ENCODE results near the gene G0S2.

DNA sequence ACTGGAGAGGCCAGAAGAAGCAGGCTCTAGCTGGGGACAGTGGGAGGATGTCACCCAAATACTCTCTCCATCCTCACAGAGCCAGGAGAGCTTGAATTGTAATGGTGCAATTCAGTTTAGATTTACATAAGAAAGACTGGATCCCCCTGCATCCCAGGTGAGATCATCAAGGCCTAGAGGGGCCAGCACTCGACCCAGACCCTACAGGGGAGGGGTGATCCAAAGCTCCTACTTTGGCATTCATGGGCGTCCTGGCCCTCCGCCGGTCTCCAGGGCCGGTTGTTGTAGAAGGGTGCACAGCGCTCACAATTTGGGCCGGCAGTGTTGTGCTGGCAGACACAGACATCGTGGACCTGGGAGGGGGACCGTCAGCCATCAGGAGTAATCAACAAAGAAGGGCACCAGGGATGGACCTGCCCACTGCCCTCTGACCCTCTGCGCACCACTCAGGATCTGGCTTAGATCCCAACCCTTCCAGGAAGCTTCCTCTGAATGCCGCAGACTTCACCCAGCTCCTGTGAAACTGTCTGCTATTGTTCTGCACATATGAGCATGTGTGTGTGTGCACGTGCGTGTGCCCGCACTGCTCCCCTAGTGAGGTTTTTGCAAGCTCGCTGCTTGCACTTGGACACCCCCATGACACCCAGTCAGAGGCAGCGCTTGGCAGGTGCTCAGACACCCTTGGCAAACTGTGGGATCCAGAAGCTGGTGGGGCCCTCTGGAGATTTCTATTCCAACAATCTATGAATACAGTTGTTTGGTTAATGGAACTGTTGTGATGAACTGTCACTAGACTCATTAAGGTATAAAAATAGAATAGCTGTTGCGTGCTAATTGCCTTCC is 44.6 kb upstream of the G0S2 start:
- TF ChIP-seq, protein P1, sequence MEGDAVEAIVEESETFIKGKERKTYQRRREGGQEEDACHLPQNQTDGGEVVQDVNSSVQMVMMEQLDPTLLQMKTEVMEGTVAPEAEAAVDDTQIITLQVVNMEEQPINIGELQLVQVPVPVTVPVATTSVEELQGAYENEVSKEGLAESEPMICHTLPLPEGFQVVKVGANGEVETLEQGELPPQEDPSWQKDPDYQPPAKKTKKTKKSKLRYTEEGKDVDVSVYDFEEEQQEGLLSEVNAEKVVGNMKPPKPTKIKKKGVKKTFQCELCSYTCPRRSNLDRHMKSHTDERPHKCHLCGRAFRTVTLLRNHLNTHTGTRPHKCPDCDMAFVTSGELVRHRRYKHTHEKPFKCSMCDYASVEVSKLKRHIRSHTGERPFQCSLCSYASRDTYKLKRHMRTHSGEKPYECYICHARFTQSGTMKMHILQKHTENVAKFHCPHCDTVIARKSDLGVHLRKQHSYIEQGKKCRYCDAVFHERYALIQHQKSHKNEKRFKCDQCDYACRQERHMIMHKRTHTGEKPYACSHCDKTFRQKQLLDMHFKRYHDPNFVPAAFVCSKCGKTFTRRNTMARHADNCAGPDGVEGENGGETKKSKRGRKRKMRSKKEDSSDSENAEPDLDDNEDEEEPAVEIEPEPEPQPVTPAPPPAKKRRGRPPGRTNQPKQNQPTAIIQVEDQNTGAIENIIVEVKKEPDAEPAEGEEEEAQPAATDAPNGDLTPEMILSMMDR (IDR thresholded peaks at IDR 0.05): no peak
- TF ChIP-seq REST (IDR thresholded peaks at IDR 0.05) (no peak), RARB (CRISPR knock-in tag; IDR thresholded peaks at IDR 0.05) (no peak)

Data from A549 (cell line).